ENCODE measurements around the gene KATNIP.

Gene KATNIP

GRCh38 chr16:27549746-27550581 is at the start of gene KATNIP, which contains the start of gene GTF3C1:
Gene KATNIP, plus strand, starts transcription at chr16:27550144. Its CDS starts 27 bp downstream, at chr16:27550171.
Gene GTF3C1, minus strand, starts transcription at chr16:27549913. Its CDS starts 23 bp downstream, at chr16:27549890.
- peak; percentile 99 for DNase-seq (ENCODE audit: low read depth, low spot score)

- no peak for DNase-seq (ENCODE audit: low read depth, low spot score)
Observed at GRCh38 chr16:27500801-27501200, 49.1 kb upstream of the KATNIP start.

DNA sequence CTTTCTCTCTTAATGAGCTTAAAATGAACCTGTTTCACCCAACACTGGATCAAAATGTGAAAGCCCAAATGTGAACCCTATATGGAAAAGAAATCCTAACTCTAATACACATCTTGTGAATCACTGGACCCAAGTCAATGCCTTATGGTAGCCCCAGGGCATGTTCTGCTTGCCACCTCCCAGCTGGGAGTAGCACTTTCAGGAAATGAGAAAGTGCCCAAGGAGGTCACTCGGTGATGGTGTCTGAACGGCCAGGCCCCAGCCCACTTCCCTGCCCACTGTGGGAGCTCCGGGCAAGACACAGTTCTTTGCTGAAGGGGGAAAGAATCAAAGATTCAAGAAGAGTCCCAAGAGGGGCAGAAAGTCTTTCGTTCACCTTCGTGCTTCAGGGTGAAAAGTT is 46.3 kb upstream of the KATNIP start:
- no peak for DNase-seq (ENCODE audit: low read depth, low spot score)

- no peak for DNase-seq (ENCODE audit: low read depth, low spot score)
Observed at GRCh38 chr16:27505297-27506236, 44.4 kb upstream of the KATNIP start.

DNA sequence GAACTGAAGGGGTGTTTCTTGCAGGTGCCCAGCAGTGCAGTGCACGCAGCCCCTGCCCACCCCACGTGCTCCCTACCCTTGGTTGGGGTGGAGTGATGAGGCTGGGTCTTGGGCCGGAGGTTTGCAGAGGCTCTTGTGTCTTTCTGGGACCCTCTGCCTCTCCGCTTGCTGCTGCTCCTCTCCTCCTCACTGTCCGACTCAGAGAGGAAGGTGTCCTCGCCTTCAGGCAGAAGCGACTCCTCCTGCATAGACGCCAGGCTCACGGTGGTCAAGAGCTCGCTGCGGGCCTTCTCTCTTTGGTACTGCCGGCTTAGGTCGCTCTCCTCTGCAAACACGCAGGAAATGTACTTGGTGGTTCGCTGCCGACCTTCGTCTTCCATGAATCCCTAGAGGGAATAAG is 43.2 kb upstream of the KATNIP start:
- no peak for DNase-seq (ENCODE audit: low read depth, low spot score)

- no peak for DNase-seq (ENCODE audit: low read depth, low spot score)
Observed at GRCh38 chr16:27508476-27508875, 41.5 kb upstream of the KATNIP start.

- DNase-seq (ENCODE audit: low read depth, low spot score), result no peak
Observed at GRCh38 chr16:27511657-27512448, 38.1 kb upstream of the KATNIP start.

- no peak for DNase-seq (ENCODE audit: low read depth, low spot score)
Observed at GRCh38 chr16:27514806-27515205, 35.1 kb upstream of the KATNIP start.

GRCh38 chr16:27515874-27516353 is 34.0 kb upstream of the KATNIP start:
- DNase-seq (ENCODE audit: low read depth, low spot score), result peak; percentile 67

DNA sequence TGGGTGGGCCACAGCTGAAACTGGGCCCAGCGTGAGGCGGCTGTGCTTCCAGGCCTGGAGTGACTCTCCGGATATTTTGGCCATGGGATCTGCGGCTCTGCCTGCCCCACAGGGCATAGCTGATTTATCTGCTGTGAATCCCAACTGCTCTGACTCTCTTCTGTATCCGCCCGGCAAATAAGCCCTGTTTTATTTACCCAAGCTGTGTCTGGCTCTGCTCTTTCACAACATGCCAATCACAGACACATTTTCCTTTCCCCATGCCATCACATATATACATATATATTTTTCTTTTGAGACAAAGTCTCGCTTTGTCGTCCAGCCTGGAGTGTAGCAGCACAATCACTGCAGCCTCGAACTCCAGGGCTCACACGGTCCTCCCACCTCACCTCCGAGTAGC is 33.6 kb upstream of the KATNIP start:
- no peak for DNase-seq (ENCODE audit: low read depth, low spot score)

DNA sequence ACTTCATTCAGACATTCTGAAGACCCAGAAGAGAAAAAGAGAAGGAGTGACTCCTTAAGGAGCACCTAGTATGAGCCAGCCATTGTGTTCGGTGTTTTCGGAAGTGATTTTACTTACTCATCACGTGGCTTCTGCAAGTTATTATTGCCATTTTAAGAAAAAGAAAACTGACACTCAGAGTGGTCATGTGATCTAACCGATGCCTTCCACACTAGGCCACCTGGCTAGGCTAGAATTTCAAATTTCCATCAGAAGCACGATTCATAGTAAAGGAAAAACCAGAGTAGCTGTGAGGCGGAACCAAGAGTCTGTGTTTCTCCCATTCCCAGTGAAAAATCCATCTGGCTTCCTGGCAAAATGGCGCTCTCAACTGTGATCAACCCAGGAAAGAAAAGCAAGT is 32.3 kb upstream of the KATNIP start:
- no peak for DNase-seq (ENCODE audit: low read depth, low spot score)

GRCh38 chr16:27518226-27518625 is 31.7 kb upstream of the KATNIP start:
- DNase-seq (ENCODE audit: low read depth, low spot score), result no peak

DNA sequence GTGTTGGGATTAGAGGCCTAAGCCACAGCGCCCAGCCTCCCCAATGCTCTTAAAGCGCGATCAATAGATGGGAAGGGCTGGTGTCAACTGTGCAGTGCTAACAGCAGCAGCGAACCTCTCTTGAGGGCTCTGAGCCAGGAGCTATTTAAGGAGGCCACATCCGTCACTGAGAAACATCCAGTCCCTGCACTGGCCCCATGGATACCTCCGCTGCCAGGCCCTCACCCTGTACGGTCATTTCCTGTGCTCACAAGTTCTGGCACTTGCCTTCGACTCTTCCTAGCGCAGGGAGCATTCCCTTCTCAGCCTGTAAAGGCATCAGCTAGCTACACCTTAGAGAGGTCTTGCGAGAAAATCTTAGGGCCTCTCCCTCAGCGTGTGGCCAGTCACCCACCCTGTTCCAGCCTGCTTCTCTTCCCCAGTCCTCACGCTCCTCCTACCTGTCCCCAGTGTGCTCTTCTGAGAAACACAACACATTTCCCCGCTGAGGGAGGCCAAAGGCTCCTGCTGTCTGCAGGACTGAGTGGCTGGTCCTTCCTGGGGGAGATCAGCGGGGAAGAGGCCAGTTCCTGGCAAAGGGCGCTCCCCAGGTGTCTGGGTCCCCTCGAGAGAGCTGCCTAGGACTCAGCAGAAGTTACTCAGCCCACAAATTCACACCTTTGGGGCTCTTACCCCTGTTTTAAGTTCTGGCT is 28.8 kb upstream of the KATNIP start:
- DNase-seq (ENCODE audit: low read depth, low spot score), result peak; percentile 2

DNA sequence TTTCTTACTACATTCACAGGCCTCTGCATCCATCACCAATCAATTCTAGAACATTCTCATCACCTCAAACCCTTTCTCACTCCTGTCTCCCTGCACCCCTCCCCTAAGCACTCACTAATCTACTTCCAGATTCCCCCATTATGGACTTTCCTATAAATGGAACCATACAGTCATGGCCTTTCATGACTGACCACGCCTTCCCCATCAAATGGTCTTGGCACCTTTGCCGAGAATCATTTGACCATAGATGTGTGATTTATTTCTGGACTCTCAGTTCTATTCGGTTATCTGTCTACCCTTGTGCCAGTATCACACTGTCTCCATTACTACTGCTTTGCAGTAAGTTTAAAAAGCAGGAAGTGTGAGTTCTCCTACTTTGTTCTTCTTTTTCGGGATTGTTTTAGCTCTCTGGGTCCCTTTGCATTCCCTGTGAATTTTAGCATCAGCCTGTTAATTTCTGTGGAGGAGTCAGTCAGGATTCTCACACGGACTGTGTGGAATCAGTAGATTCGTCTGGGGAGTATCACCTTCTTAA is 27.7 kb upstream of the KATNIP start:
- DNase-seq (ENCODE audit: low read depth, low spot score), result no peak

DNA sequence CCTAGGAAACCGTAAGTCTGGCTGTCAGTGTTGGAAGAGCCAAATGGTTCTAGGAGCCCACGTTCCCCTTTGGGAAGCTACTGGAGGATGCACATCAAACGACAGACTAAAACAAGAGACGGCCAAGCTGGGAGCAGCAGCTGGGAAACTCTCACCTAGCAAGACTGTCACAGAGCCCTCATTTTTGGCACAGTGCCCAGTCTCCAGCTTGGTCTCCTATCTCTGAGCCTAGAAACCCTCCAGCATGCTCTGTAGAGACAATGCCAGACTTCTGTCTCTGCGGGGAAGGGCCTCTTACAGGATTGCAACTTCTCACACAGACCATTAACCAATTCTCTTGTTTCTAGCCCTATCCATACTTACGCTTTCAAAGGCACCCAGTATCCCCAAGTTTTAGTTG is 23.8 kb upstream of the KATNIP start:
- DNase-seq (ENCODE audit: low read depth, low spot score), result no peak

DNA sequence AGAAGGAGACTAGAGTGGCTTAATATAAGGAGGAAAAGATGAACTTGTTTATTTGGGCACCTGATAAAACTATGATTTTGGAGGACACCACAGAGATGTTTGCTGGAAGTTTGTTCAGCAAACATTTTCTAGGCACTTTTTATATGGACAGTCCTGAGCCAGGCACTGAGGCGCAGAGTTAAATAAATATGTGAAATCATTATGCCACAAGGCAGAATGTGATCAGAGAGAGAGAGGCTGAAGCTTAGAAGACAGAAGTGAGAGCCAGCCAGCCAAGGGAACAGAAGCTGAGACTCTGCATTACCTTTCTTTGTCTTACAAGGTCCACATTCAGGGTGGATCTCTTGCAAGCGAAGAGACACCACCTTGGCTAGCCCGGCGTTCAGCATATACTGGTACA is 21.6 kb upstream of the KATNIP start:
- DNase-seq (ENCODE audit: low read depth, low spot score), result no peak

- DNase-seq (ENCODE audit: low read depth, low spot score), result no peak
Observed at GRCh38 chr16:27529962-27530361, 20.0 kb upstream of the KATNIP start.

DNA sequence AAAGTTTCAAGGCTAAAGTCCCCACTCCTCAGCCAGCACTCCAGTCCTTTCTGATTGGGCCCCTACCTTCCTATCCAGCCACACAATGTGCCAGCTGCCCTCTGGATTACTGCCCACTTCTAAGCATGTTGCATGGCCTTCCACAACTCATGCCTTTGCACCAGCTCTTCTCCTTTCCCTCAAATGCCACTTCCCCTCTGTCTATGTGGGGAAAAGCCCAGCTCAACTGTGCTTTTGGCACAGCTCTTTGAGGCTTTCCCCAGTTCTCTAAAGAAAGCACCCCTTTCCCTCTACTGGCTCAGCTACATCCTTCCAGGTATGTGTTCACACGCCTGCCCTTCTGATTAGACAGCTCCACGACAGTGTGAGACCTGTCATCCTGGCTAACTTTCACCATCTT is 18.8 kb upstream of the KATNIP start:
- DNase-seq (ENCODE audit: low read depth, low spot score), result no peak

DNA sequence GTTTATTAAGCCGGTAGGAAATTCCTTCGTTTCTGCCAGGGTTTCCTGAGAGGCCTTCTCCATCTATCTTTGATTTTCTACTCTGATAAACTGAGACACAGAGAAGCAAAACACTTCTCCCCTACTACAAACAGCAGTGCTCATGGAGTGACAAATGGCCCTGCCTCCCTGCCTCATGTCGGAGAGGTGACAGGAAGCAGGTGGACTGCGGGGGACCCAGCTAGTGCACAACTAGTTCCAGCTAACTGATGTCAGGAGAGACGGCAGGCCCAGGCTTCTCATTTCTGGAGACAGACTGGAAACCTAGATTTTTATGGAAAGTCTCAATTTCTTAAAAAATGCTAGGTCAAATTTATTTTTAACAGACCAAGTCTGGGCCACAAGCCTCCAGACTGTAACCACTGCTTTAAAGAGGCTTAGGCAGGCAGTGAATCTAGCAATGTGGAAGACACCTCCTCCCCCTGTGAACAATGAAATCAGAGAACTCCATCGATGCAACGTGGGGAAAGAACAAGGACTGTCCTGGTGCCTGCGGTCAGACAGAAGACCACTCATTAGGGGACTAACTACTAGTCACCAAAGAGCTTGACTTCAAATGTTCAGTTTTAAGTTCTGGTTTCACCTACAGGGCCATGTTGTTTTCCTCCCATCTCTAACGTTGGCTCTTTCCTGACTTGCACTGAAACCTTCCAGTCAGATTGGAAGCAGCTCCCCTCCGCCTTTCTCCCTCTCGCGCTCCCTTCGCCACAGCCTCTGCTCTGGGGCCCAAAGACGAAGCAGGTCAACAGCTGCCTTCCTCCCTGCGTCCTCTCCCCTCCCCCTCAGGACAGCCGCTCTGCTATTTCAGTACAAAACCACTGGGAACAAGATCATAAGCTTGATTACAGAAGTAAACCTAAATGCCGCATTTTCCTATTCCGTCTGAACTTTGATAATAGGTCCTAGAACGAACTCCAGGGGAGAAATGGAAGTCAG is 17.8 kb upstream of the KATNIP start:
- DNase-seq (ENCODE audit: low read depth, low spot score), result no peak
